B cell (primary cell): ENCODE results near the gene TMEM208.

Source experiments
- EZH2 ChIP-seq: IDR thresholded peaks from 2 replicates; pipeline ENCODE4 v1.6.1; 2012; ENCODE audit warnings: borderline replicate concordance, low read depth, mild to moderate bottlenecking, moderate library complexity, low read length; ENCODE audit not compliant: insufficient read depth, poor library complexity, severe bottlenecking
- TF ChIP-seq, protein P1 (sequence below): fragments of 200-600 bp; IDR thresholded peaks from one replicate; pipeline ENCODE4 v1.8.0; 2022; ENCODE audit warnings: antibody characterized with exemption, mild to moderate bottlenecking

DNA sequence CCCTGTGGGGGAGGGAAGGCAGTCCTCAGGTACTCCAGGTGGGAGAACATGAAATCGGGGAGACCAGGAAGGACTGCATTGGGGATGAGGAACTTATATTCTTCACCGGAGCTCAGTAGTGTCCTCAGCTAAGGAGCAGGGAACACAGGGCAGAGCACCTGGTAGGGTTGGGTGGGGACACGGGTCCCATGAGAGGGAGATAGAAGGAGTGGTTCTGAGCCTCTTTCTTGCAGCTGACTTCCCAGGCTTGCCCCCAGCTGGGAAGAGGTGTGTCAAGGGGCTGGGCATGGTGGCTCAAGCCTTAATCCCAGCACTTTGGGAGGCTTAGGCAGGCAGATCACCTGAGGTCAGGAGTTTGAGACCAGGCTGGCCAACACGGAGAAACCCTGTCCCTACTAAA is 18.3 kb downstream of the TMEM208 start:
- TF ChIP-seq, protein P1, sequence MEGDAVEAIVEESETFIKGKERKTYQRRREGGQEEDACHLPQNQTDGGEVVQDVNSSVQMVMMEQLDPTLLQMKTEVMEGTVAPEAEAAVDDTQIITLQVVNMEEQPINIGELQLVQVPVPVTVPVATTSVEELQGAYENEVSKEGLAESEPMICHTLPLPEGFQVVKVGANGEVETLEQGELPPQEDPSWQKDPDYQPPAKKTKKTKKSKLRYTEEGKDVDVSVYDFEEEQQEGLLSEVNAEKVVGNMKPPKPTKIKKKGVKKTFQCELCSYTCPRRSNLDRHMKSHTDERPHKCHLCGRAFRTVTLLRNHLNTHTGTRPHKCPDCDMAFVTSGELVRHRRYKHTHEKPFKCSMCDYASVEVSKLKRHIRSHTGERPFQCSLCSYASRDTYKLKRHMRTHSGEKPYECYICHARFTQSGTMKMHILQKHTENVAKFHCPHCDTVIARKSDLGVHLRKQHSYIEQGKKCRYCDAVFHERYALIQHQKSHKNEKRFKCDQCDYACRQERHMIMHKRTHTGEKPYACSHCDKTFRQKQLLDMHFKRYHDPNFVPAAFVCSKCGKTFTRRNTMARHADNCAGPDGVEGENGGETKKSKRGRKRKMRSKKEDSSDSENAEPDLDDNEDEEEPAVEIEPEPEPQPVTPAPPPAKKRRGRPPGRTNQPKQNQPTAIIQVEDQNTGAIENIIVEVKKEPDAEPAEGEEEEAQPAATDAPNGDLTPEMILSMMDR: no peak
- TF ChIP-seq EZH2: no peak
